Measurements from ENCODE around the gene LENG8. TPM values are rescaled to one million over a fixed set of nuclear protein-coding genes. Genes with fewer than 3 reads are reported as not detected.

Gene LENG8
- total and polyA plus RNA-seq, 8 donors = 121 to 213 (median 153) TPM

DNA sequence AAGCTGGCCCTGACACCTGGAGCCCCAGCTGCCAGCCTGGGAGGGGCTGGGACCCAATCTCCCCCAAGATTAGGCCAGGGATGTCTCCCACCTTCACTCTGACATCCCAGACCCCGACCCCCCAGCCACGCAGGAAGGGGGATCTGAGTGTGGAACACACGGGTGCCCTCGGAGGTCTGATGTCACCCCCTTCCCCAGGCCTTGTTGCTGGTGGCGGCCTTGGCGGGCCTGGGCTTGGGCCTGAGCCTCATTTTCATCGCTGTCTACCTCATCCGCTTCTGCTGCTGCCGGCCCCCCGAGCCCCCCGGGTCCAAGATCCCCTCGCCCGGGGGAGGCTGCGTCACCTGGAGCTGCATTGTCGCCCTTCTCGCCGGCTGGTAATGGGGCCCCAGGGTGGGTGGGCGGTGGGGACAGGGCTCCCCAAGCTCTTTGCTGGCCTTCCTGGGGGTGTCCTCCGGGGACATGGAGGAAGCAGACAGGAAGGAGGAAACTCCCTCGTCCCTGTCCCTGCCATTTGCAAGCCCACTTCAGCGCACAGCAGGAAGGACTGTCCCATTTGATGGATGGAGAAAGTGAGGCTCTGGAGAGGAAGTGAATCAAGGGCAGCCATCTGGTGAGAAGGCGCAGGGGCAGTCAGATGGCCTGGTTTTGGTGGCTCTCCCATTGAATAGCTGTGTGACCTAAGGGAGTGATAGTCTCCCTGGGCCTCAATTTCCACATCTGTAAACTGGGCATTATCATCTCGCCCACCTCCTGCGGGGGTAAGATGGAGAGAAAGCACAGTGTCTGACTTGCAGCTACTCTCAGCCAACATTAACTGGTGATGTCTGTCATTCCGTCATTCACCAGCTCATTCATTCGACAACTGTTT is 29.8 kb upstream of the LENG8 start:
- ATAC-seq (no peak), DNase-seq (no peak)
- H3K9me3 ChIP-seq = no peaks in the 10 kb centered on the region
- H3K4me1 ChIP-seq = peaks cover 0 to 13% of the 10 kb centered on the region in 2 donors
- no peak overlapping the region for H3K4me3 ChIP-seq
- intact Hi-C loops (cut with DNase I) = no loop called here
- H3K27me3 ChIP-seq = peaks cover 32 to 100% of the 10 kb centered on the region in 2 donors
- no peaks in the 10 kb centered on the region for H3K36me3 ChIP-seq
- TF ChIP-seq, protein P1, sequence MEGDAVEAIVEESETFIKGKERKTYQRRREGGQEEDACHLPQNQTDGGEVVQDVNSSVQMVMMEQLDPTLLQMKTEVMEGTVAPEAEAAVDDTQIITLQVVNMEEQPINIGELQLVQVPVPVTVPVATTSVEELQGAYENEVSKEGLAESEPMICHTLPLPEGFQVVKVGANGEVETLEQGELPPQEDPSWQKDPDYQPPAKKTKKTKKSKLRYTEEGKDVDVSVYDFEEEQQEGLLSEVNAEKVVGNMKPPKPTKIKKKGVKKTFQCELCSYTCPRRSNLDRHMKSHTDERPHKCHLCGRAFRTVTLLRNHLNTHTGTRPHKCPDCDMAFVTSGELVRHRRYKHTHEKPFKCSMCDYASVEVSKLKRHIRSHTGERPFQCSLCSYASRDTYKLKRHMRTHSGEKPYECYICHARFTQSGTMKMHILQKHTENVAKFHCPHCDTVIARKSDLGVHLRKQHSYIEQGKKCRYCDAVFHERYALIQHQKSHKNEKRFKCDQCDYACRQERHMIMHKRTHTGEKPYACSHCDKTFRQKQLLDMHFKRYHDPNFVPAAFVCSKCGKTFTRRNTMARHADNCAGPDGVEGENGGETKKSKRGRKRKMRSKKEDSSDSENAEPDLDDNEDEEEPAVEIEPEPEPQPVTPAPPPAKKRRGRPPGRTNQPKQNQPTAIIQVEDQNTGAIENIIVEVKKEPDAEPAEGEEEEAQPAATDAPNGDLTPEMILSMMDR (IDR thresholded peaks at IDR 0.05) = no peak
- no peak overlapping the region for H3K27ac ChIP-seq

DNA sequence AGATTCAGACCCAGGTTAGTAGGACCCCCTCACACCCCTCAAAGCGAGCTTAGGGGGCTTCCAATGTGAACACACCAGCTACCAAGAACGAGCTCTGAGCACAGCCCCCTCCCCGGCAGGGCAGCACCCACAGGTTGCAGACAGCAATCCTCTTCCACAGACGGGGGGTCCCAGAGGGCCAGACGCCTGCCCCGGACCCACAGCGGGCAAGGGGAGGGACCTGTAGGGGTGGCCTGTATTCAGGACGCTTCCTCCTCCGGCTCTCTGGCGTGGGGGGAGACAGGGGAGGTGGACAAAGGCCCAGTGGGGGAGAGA is 29.0 kb upstream of the LENG8 start:
- H3K4me3 ChIP-seq = no peak overlapping the region
- TF ChIP-seq, protein P1 (IDR thresholded peaks at IDR 0.05) = no peak
- peaks cover 24 to 100% of the 10 kb centered on the region in 2 donors for H3K27me3 ChIP-seq
- H3K4me1 ChIP-seq = peaks cover 0 to 13% of the 10 kb centered on the region in 2 donors
- intact Hi-C loops (cut with DNase I) = no loop called here
- DNase-seq (no peak), ATAC-seq (no peak)
- no peak overlapping the region for H3K27ac ChIP-seq
- H3K36me3 ChIP-seq = no peaks in the 10 kb centered on the region
- no peaks in the 10 kb centered on the region for H3K9me3 ChIP-seq

DNA sequence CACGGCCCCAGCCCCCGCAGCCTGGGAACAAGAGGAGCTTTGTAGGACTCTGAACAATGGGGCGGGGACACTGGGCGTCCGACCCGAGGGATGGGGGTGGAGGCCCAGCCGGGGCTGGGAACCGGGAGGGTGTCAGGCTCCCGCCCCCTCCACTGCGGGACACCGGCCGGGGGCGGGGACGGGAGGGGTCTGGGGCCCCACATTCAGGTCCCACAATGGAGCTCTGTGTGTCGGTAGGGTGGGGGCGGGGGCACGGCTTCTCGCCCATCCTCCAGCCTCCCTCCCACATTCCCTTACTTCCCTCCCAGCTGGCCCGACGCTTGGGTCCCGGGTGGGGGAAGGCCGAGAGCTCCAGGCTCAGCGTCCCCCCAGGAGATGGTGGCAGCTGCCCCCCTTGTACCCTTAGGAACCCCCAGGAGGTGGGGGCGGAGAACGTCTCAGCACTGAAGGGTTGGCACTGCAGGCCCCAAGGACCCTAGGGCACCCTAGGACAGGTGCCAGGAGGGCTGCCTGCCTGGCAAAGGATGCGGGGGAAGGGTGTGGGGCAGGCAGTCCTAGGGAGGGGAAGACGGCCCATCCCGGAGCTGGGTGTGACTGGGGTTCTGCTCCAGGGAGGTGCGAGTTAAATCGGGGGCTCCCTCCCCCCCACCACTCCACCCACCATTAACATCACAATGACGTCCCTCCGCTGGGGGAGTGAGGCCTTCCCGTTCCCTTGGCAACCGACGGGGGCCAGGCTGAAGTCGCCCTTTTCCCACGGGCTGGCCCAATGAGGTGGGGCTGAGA is 28.4 kb upstream of the LENG8 start:
- no peak for DNase-seq
- Histone ChIP-seq H3K36me3 (no peaks in the 10 kb centered on the region), H3K27ac (no peak overlapping the region), H3K9me3 (no peaks in the 10 kb centered on the region), H3K27me3 (peaks cover 20 to 100% of the 10 kb centered on the region in 2 donors), H3K4me1 (peaks cover 0 to 13% of the 10 kb centered on the region in 2 donors), H3K4me3 (no peak overlapping the region)
- peak; percentile 24 for ATAC-seq
- intact Hi-C loops (cut with DNase I) = no loop called here
- TF ChIP-seq, protein P1 (IDR thresholded peaks at IDR 0.05) = no peak

DNA sequence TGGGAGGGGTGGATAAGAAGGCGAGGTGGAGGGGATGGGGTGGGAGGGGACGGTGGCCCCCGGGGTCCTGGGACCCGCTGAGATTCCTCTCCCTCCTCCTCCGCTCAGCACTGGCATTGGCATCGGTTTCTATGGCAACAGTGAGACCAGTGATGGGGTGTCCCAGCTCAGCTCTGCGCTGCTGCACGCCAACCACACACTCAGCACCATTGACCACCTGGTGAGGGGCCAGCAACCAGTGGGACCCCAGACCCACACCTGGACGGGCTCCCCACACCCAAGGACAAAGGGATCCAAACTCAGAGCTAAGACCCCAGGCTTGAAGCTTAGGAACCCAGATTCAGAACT is 27.9 kb upstream of the LENG8 start:
- intact Hi-C loops (cut with DNase I) = no loop called here
- H3K27me3 ChIP-seq = peaks cover 14 to 100% of the 10 kb centered on the region in 2 donors
- no peaks in the 10 kb centered on the region for H3K9me3 ChIP-seq
- TF ChIP-seq, protein P1 (IDR thresholded peaks at IDR 0.05) = no peak
- no peak overlapping the region for H3K27ac ChIP-seq
- ATAC-seq (no peak), DNase-seq (no peak)
- H3K4me1 ChIP-seq = peaks cover 0 to 13% of the 10 kb centered on the region in 2 donors
- H3K36me3 ChIP-seq = no peaks in the 10 kb centered on the region
- no peak overlapping the region for H3K4me3 ChIP-seq

DNA sequence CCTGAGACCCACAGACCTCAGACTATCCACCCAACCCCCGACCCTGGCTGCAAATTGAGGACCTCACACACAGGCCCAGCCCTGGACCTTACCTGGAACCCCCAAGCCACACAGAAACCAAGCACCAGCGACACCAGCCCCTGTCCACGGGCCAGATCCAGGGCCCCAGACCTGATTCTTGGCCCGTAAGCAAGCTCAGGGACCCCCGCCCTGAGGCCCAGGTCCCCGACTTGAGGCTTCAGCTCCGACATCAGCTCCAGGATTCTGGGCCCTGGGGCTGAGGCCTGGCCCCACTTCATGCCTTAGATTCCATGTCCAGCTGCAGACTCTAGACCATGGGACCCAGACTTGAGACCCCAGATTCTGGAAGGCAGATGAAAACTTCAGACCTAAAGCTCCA is 27.5 kb upstream of the LENG8 start:
- H3K27ac ChIP-seq = no peak overlapping the region
- peaks cover 10 to 100% of the 10 kb centered on the region in 2 donors for H3K27me3 ChIP-seq
- no peaks in the 10 kb centered on the region for H3K36me3 ChIP-seq
- intact Hi-C loops (cut with DNase I) = no loop called here
- no peaks in the 10 kb centered on the region for H3K9me3 ChIP-seq
- no peak for ATAC-seq
- DNase-seq = no peak
- no peak overlapping the region for H3K4me3 ChIP-seq
- TF ChIP-seq, protein P1 (IDR thresholded peaks at IDR 0.05) = no peak
- peaks cover 0 to 13% of the 10 kb centered on the region in 2 donors for H3K4me1 ChIP-seq
